ENCODE results near the gene TMEM88. TPM values are rescaled to one million over a fixed set of nuclear protein-coding genes. Genes with fewer than 3 reads are reported as not detected.

Gene TMEM88
- total RNA-seq, 1 experiment from 2014 or later: 2.8 TPM

DNA sequence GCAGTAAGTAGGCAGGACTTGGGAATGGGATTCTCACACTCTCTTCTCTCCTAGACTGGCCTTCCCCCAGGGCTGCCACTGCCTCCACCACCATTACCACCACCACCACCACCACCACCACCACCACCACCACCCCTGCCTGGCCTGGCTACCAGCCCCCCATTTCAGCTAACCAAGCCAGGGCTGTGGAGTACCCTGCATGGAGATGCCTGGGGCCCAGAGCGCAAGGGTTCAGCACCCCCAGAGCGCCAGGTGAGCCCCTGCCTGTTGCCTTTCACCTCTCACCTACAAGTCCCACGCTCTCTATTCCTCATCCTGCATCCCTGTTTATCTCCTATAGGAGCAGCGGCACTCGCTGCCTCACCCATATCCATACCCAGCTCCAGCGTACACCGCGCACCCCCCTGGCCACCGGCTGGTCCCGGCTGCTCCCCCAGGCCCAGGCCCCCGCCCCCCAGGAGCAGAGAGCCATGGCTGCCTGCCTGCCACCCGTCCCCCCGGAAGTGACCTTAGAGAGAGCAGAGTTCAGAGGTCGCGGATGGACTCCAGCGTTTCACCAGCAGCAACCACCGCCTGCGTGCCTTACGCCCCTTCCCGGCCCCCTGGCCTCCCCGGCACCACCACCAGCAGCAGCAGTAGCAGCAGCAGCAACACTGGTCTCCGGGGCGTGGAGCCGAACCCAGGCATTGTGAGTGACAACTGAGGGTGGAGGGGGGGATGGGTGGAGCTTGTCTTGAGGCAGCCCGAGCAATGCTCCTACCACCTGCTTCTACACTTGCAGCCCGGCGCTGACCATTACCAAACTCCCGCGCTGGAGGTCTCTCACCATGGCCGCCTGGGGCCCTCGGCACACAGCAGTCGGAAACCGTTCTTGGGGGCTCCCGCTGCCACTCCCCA, 7.9 kb upstream of the TMEM88 start:
- intact Hi-C loops (cut with micrococcal nuclease): no loop called here
- H4K20me1 ChIP-seq (ENCODE audit: insufficient read depth): no peaks in the 10 kb centered on the region
- TF ChIP-seq JUND (IDR thresholded peaks at IDR 0.05): no peak
- TF ChIP-seq TCF7L2 (IDR thresholded peaks at IDR 0.05; ENCODE audit: borderline replicate concordance, extremely low read depth, insufficient read depth, insufficient read length): no peak
- TF ChIP-seq, protein P1, sequence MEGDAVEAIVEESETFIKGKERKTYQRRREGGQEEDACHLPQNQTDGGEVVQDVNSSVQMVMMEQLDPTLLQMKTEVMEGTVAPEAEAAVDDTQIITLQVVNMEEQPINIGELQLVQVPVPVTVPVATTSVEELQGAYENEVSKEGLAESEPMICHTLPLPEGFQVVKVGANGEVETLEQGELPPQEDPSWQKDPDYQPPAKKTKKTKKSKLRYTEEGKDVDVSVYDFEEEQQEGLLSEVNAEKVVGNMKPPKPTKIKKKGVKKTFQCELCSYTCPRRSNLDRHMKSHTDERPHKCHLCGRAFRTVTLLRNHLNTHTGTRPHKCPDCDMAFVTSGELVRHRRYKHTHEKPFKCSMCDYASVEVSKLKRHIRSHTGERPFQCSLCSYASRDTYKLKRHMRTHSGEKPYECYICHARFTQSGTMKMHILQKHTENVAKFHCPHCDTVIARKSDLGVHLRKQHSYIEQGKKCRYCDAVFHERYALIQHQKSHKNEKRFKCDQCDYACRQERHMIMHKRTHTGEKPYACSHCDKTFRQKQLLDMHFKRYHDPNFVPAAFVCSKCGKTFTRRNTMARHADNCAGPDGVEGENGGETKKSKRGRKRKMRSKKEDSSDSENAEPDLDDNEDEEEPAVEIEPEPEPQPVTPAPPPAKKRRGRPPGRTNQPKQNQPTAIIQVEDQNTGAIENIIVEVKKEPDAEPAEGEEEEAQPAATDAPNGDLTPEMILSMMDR (IDR thresholded peaks at IDR 0.05 in 2 of 3, conservative IDR thresholded peaks at IDR 0.05 in 1 of 3; ENCODE audit: borderline replicate concordance in 1 of 3, insufficient read depth in 1 of 3, low read depth in 2 of 3, low read length in 2 of 3): no peak
- H3K9ac ChIP-seq (ENCODE audit: low read length): no peak overlapping the region
- H3K4me3 ChIP-seq (replicated peaks in 1 of 2; ENCODE audit: low read depth in 1 of 2, low read length in 2 of 2): no peak overlapping the region
- CTCF ChIA-PET: no interaction called here
- H2AFZ ChIP-seq (ENCODE audit: low read depth, low read length, poor library complexity, severe bottlenecking): no peak overlapping the region
- H3K9me3 ChIP-seq (ENCODE audit: control insufficient read depth in 1 of 2, insufficient read depth in 1 of 2, low read depth in 1 of 2, low read length in 2 of 2): no peaks in the 10 kb centered on the region
- no TSS peak for BruUV-seq (replicated peaks)
- H3K4me1 ChIP-seq (ENCODE audit: control insufficient read depth in 1 of 2, insufficient read depth in 2 of 2, low read length in 2 of 2): peaks cover 20 to 36% of the 10 kb centered on the region in 2 experiments
- no peaks in the 10 kb centered on the region for H3K27me3 ChIP-seq (ENCODE audit: insufficient read depth, low read length)
- peaks cover 19 to 31% of the 10 kb centered on the region in 2 experiments for H3K36me3 ChIP-seq (ENCODE audit: control insufficient read depth in 1 of 2, insufficient read depth in 2 of 2, low read length in 2 of 2)
- RAD21 ChIA-PET (ENCODE audit: low non-redundant PET in 1 of 2, low total read pairs in 2 of 2, uncharacterized antibody in 2 of 2, unreplicated experiment in 2 of 2): no interaction called here
- ATAC-seq (no peak), DNase-seq (ENCODE audit: low read depth, low spot score) (no peak)
- no peaks in the 10 kb centered on the region for H3K9me2 ChIP-seq (ENCODE audit: insufficient read depth)
- peaks cover 69% of the 10 kb centered on the region for H3K79me2 ChIP-seq (ENCODE audit: insufficient read depth, low read length)
- H3K27ac ChIP-seq (ENCODE audit: low read depth, low read length): no peak overlapping the region
- POLR2A ChIA-PET: no interaction called here
- no peak overlapping the region for H3K4me2 ChIP-seq (ENCODE audit: low read length)

DNA sequence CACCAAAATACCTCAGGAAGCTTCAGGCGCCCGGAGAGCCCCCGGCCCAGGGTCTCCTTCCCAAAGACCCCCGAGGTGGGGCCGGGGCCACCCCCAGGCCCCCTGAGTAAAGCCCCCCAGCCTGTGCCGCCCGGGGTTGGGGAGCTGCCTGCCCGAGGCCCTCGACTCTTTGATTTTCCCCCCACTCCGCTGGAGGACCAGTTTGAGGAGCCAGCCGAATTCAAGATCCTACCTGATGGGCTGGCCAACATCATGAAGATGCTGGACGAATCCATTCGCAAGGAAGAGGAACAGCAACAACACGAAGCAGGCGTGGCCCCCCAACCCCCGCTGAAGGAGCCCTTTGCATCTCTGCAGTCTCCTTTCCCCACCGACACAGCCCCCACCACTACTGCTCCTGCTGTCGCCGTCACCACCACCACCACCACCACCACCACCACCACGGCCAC, 6.7 kb upstream of the TMEM88 start:
- Histone ChIP-seq H3K4me2 (ENCODE audit: low read length) (no peak overlapping the region), H3K36me3 (ENCODE audit: control insufficient read depth in 1 of 2, insufficient read depth in 2 of 2, low read length in 2 of 2) (peaks cover 27 to 31% of the 10 kb centered on the region in 2 experiments), H3K4me1 (ENCODE audit: control insufficient read depth in 1 of 2, insufficient read depth in 2 of 2, low read length in 2 of 2) (peaks cover 20 to 37% of the 10 kb centered on the region in 2 experiments), H3K4me3 (replicated peaks in 1 of 2; ENCODE audit: low read depth in 1 of 2, low read length in 2 of 2) (no peak overlapping the region), H3K27me3 (ENCODE audit: insufficient read depth, low read length) (no peaks in the 10 kb centered on the region), H2AFZ (ENCODE audit: low read depth, low read length, poor library complexity, severe bottlenecking) (no peak overlapping the region), H3K9me2 (ENCODE audit: insufficient read depth) (no peaks in the 10 kb centered on the region), H3K9me3 (ENCODE audit: control insufficient read depth in 1 of 2, insufficient read depth in 1 of 2, low read depth in 1 of 2, low read length in 2 of 2) (no peaks in the 10 kb centered on the region), H4K20me1 (ENCODE audit: insufficient read depth) (no peaks in the 10 kb centered on the region), H3K9ac (ENCODE audit: low read length) (no peak overlapping the region), H3K27ac (ENCODE audit: low read depth, low read length) (no peak overlapping the region), H3K79me2 (ENCODE audit: insufficient read depth, low read length) (peaks cover 61% of the 10 kb centered on the region)
- DNase-seq (ENCODE audit: low read depth, low spot score) (no peak), ATAC-seq (no peak)
- intact Hi-C loops (cut with micrococcal nuclease): no loop called here
- RAD21 ChIA-PET (ENCODE audit: low non-redundant PET in 1 of 2, low total read pairs in 2 of 2, uncharacterized antibody in 2 of 2, unreplicated experiment in 2 of 2): no interaction called here
- CTCF ChIA-PET: no interaction called here
- POLR2A ChIA-PET: no interaction called here
- no TSS peak for BruUV-seq (replicated peaks)
- TF ChIP-seq, protein P2, sequence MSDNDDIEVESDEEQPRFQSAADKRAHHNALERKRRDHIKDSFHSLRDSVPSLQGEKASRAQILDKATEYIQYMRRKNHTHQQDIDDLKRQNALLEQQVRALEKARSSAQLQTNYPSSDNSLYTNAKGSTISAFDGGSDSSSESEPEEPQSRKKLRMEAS (IDR thresholded peaks at IDR 0.05): no peak
- TF ChIP-seq SIN3A (IDR thresholded peaks at IDR 0.05; ENCODE audit: low read depth) (no peak), JUND (IDR thresholded peaks at IDR 0.05) (no peak), EZH2phosphoT487 (IDR thresholded peaks at IDR 0.05; ENCODE audit: borderline replicate concordance) (no peak), ELF1 (IDR thresholded peaks at IDR 0.05; ENCODE audit: borderline replicate concordance, low read depth) (no peak), EGR1 (IDR thresholded peaks at IDR 0.05; ENCODE audit: low read depth) (no peak)
- TF ChIP-seq, protein P3, sequence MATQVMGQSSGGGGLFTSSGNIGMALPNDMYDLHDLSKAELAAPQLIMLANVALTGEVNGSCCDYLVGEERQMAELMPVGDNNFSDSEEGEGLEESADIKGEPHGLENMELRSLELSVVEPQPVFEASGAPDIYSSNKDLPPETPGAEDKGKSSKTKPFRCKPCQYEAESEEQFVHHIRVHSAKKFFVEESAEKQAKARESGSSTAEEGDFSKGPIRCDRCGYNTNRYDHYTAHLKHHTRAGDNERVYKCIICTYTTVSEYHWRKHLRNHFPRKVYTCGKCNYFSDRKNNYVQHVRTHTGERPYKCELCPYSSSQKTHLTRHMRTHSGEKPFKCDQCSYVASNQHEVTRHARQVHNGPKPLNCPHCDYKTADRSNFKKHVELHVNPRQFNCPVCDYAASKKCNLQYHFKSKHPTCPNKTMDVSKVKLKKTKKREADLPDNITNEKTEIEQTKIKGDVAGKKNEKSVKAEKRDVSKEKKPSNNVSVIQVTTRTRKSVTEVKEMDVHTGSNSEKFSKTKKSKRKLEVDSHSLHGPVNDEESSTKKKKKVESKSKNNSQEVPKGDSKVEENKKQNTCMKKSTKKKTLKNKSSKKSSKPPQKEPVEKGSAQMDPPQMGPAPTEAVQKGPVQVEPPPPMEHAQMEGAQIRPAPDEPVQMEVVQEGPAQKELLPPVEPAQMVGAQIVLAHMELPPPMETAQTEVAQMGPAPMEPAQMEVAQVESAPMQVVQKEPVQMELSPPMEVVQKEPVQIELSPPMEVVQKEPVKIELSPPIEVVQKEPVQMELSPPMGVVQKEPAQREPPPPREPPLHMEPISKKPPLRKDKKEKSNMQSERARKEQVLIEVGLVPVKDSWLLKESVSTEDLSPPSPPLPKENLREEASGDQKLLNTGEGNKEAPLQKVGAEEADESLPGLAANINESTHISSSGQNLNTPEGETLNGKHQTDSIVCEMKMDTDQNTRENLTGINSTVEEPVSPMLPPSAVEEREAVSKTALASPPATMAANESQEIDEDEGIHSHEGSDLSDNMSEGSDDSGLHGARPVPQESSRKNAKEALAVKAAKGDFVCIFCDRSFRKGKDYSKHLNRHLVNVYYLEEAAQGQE (IDR thresholded peaks at IDR 0.05; ENCODE audit: low read depth): no peak
- TF ChIP-seq, protein P1 (IDR thresholded peaks at IDR 0.05 in 2 of 3, conservative IDR thresholded peaks at IDR 0.05 in 1 of 3; ENCODE audit: borderline replicate concordance in 1 of 3, insufficient read depth in 1 of 3, low read depth in 2 of 3, low read length in 2 of 3): no peak

Data from HCT116 (cell line).